ENCODE data around the gene FGFBP1.
"Not testable (repeated sequence)": the region's sequence is repeated elsewhere in the genome, so short reads cannot be mapped to it uniquely, and the experiment has no call there.

FGFBP1 gene

DNA sequence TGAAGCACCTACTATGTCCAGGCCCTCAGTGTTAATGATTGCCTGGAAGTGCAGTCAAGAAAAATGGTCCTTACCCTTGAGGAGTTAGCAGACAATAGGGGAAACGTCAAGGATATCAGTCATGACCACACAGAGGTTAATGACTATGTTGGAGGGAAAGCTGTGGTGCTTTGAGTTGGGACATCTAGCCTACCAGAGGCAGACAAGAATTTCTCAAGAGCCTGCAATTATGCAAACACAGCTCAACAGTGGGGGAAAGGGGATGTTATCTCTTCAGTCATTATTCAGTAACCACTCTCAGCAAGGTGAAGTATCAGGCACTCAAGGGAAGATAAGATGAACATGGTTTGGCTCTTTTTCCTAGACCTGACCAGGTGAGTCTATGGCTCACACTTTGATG, 7.0 kb upstream of the FGFBP1 start:
- no peak for DNase-seq (ENCODE audit: low read depth, low spot score)

DNA sequence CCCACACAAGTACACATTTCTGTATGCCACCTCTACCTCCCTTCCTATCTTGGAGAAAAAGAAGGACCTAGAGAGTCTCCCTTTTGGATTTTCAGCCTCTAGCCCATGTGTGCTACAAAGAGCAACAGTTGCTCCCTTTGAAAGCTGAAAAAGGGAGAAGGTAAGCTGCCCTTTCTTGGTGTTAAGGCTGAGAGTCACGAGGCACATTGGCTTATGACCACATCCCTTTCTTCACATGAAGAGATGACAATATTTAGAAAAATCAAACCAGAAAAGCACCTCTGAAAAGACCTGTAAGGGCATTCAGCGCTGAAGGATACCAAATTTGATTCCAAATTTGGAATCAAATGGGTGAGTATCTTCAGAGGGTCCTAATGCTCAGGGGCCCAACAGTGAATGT, 6.4 kb upstream of the FGFBP1 start:
- DNase-seq (ENCODE audit: low read depth, low spot score) = no peak

DNA sequence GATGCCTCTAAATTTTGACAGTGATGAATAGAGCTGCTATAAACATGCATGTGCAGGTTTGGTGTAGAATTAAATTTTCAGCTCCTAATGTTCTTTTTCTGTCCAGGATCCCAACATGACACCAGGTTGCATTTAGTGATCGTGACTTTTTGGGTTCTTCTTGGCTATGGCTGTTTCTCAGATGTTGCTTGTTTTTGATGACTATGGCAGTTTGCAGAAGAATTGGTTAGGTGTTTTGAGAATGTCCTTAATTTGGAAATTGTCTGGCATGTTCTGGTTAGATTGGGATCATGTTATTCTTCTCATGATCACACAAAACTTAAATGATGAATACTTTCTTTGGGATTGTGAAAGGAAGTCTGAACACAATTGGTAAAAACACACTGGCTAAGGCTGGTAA, 3.7 kb upstream of the FGFBP1 start:
- DNase-seq (ENCODE audit: low read depth, low spot score) = no peak

DNA sequence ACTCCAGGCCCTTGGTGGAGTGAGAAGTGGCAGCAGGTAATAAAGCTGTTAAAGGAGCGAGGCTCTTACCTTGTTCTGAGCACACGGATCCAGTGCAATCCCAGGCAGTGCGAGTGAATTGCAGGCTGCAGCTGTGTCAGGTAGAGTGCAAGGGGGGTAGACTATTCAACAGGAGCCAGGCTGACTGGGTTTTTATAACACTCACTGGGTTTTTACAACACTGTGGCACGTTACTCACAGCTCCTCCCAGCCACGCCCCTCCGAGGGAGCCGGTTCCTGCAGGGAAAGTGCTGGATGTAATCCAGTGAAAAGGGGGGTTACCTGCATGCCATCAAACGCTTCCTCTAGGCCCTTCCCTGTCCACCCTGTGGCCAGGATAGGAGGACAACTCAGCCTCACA, 358 bp downstream of the FGFBP1 start:
- DNase-seq (ENCODE audit: low read depth, low spot score) = no peak

DNA sequence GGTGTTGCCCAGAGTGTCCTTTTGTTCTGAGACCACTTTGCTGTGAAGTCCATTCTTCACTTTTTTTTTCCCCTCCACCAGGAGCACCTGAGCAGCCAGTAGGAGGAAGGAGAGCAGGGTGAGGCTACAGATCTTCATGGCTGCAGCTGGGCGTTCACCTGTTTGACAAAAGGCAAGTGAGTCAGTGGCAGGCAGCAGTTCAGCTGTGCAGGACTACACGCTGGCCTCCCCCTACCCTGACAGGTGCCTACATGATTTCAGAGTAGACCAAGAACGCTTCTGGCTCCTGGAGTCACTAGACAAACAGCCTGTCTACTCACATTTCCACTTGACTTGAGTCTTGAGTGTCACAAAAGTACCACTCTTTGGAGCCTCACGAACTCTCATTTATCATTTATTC, 2.0 kb downstream of the FGFBP1 start:
- DNase-seq (ENCODE audit: low read depth, low spot score) = no peak

DNA sequence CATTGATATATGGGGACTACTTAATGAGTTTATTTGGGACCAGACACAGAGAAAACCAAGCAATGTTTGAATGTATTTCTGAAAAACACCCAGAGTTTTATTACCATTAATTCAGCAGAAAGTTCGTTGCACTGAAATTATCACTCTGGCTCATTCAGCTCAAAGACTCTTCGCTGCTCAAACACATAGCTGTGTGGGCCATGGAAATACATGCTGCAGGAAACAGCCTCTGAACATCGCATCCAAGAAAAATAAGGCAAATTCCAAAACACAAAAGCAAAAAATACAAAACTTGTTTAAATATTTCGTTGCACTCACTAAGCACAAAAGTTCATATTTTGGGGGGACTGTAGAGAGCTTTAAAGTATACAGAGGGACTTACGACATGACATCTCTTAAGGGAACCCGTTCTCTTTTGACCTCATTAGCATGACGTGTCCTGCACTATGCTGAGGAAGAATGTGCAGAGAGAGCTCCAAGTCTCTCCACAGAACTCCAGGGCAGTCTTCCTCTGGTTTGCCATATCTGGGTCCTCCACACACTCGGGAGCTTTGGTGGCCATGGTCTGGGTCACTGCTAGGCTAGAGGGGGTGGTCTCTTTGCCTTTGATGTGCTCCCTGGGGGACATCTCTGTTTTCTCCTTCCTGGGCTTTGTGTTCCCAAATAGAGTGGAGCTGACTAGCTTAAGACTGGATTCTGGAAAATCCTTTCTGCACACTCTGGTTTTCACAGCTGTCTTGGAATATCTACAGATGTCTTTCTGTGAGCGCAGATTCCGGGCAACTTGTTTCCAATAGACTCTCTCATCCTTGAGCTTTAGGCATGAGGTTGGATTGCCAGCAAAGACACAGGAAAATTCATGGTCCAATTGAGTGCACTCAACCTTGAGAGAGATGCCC, 2.8 kb downstream of the FGFBP1 start:
- no peak for DNase-seq (ENCODE audit: low read depth, low spot score)

DNA sequence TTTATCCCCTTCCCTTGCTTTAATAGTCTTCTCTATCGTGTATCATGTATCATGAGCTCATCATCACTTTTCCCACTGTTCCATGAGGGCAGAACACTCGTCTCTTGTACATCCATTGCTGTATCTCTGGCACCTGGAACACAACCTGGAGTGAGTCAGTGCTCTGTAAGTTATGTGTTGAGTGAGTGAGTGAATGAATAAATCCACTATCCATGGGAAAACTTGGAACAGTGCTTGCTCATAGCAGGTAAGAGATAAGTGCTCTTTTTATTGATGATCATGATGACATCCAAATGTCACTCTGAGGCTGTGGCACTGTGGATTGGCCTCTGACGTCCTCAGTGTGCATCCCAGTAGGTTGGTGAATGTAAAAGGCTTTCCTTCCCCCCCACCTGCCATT, 4.3 kb downstream of the FGFBP1 start:
- DNase-seq (ENCODE audit: low read depth, low spot score) = no peak

DNA sequence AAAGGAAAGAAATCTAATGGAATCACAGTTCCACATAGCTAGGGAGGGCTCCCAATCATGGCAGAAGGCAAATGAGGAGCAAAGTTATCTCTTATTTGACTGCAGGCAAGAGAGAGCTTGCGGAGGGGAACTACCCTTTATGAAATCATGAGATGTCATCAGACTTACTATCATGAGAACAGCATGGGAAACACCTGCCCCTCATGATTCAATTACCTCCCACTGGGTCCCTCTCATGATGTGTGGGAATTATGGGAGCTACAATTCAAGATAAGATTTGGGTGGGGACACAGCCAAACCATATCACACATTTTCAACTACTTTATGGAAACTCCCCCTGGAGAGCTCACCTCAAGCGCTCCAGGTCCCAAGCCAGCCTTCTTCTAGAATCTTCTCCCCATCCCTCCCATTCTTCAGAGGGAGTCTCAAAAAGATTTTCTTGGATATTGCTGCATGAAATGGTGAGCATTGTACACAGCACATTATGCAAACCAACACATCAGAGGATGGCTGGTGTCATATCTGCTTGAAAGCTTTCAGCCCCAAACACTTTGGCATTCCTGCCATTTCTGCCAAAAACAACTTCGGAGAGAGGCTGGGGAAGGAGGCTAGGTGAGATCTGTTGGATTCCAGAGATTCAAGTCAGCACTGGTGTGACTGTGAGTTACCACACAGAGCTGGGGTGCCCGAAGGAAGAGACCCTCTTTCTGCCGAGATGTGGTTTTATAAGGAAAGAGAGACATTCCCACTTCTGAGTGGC, 6.9 kb downstream of the FGFBP1 start:
- DNase-seq (ENCODE audit: low read depth, low spot score) = no peak

DNA sequence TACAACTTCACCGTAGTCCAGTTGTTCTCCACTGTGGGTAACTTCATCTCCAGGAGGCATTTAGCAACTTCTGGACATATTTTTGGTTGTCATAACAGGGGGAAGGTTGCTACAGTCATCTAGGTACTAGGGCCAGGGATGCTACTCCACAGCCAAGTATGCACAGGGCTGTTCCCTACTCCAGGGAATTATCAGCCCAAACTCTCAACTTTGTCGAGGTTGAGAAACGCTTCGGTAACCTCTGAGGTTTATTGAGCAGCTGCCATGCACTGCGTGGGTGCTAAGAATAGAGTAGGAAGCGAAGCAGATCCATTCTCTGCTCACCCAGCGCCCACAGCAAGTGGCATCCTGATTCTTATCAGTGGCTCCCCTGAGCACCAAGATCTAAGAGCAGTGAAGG, 8.2 kb downstream of the FGFBP1 start:
- no peak for DNase-seq (ENCODE audit: low read depth, low spot score)

DNA sequence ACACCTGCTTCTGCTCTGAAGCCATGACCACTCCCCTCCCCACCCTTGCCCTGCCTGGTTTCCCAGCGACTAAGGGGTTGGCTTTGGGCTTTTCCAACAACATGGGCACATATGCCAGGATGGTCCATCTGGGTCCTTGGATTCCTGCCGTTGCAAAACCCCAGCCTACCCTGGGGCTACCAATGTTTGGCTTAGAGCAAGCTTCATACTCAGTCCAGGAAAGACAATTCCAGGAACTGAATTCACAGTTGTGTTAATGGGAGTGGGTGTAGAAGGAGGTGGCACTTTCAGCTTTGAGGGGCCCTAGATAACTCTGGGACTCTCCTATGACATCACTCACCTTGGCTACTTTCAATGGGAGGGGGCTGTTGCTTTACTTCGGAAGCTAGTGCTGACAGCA, 9.0 kb downstream of the FGFBP1 start:
- no peak for DNase-seq (ENCODE audit: low read depth, low spot score)

DNA sequence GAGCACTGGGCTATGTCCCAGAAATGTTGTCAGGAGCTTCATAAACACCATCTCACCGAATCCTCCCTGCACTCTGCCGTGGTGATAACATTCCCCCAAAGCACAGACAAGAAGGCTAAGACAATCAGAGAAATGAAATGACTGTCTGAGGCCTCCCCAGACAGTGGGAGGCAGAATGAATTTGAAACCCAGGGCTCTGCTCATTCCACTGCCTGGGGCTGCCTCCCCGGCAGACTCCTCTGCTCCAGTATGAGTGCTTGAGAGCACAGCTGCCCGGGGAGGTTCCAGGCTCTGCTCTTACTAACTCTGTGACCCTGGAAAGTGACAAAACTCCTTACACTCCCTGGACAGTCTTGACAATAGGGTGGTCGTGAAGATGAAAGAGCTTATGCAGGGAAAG, 9.7 kb downstream of the FGFBP1 start:
- no peak for DNase-seq (ENCODE audit: low read depth, low spot score)

DNA sequence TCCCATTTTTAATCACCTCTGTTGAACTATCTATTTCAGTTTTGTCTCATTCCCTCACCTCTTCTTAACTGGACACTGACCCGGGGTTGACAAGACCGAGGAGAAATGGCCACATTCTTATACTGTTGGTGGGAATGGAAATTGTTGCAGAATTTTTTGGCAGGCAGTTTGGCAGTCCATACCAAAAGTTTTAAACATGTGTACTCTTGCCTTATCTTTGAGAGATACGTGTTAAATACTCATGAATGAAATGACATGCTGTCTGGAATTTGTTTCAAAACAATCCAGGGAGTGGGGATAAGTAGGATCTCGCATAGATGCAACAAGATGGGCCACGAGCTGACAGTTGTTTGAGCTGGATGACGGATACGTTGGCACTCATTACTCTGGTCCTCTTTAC, 12.1 kb downstream of the FGFBP1 start:
- DNase-seq (ENCODE audit: low read depth, low spot score) = no peak

DNA sequence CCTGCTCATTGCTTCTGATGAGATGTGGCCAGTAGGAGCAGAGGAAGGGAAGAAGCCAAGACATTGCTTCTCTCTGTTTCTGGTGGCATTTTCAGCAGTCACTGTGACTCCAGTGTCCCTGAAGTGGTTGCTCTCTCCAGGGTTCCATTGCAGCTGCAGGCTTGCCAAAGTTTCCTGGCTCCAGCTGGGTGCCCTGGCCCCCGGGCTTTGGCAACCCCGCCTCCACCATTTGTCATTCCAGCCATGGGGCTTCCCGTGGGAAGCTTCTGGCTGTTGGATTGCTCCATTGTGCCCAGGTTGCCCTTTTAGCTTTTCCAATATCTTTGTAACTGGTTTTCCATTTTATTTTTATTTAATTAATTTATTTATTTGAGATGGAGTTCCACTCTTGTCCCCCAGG, 12.7 kb downstream of the FGFBP1 start:
- no peak for DNase-seq (ENCODE audit: low read depth, low spot score)

DNA sequence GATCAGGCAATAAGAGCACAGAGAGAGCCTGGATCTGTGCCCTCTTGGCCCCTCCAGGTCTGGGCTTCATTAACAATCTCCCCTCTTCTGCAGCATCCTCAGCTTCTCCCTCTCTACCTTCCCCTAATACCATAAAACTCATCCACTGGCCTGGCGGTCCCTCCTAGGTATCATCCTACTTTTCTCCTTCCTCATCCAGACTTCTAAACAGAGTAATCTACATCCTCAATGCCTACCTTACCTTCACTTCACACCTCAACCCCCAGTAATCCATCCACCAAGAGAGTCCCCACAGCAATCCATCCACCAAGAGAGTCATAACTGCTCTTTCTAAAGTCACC, 17.0 kb downstream of the FGFBP1 start:
- DNase-seq (ENCODE audit: low read depth, low spot score) = no peak

DNA sequence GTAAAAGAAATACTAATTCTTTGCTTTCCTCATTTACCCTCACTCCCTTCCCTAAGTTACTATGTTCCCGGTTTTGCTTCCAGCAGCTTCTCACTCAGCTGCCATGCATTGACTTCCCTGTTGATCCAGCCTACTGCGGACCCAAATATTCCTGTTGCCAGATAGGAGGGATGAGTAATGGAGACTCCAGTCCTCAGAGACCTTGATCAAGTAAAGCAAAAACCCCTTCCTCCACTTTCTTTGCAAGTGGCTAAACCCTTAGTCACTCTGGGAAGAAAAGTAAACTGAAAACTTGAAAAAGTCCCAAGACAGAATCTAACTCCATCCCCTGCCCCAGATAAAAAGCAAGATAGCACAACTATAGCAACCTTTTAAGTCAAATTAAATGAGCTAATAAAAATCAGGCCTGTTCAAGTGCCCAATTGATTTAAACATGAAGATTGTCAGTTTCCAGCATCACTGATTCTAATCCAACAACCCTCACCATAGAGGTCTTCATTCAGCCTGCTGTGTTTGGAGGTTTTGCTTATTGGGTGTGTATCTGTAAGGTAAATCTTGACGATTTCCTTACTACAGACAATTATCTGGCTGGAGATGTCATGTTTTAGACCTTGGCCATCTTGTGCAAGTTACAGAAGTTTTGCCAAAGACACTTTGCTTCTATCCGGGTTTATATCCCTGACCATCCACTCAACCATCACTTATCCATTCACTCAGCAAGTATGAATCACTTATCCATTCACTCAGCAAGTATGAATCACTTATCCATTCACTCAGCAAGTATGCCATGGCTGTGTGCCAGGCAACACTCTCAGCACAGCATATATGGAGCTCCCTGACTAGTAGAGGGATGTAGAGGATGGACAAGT, 17.6 kb downstream of the FGFBP1 start:
- DNase-seq (ENCODE audit: low read depth, low spot score) = peak; percentile 75

DNA sequence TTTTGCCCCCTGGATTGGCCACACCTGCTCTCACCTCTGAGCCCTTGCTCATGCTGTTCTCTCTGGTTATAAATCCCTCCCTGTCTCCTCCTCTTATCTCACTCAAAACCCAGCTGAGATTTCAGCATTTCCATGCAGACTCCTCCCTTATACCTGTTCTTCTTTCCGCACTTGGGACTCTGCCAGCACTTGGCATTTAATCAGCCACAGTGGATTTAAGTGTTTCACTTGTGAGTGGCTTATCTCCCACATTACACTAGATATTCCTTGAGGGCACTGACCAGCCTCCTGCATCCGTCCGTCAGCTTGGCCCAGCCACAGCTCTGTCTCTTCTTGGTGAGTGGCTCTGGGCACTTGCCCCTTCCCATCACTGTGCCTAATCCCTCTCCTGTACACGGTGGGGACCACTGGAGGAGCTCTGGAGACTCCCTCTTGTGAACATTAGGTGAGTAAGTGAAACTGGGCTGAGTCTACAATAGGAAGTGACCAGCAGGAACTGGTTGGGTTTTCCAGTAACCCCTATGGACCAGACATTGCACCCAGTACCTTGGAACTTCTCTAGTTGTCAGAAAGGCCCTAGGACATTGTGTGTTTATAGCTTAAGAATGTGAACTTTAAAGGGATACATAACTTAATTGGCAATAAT, 19.9 kb downstream of the FGFBP1 start:
- DNase-seq (ENCODE audit: low read depth, low spot score) = no peak

DNA sequence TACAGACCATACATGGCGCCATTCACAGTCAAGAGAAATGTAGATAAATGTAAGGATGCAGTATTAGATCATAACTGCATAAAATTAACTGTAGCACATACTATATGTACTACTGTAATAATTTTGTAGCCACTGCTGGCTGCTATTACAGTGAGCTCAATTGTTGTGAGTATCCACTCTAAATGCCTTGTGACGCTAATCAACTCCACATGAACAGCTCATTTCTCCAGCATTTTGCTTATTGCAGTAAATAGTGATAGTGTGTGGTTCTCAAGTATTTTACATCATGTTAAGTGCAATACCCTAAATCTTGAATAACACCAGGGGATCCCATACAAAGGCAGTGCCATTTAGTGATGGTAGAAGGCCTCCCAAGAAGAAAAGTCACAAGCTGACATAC, 21.2 kb downstream of the FGFBP1 start:
- no peak for DNase-seq (ENCODE audit: low read depth, low spot score)

DNA sequence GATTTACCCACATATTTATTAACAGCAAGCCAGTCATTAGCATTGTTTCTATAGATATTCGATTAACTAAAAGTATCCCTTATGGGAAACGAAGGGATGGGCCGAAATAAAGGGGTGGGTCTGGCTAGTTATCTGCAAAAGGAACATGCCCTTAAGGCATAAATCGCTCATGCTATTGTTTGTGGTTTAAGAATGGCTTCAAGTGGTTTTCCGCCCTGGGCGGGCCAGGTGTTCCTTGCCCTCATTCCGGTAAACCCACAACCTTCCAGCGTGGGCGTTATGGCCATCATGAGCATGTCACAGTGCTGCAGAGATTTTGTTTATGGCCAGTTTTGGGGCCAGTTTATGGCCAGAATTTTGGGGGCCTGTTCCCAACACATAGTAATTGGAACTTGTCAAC, 22.2 kb downstream of the FGFBP1 start:
- DNase-seq (ENCODE audit: low read depth, low spot score) = not testable (repeated sequence)

DNA sequence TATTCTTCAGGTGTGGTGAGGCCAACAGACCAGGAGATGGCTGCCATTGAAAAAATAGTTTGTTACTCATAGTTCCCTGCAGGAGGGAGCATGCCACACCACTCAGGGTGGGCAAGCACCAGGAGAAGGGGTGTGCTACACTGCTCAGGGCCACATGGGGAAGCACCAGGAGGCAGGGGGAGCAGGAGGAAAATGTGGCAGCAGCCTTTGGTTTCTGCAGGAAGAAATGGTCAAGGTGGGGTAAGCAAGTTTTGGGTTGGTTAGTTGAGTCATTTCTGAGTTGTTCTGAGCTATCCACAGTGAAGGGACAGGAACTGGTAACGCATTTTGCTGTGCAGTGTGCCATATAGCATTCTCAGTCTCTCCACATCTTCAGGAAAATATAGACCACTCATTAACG, 23.8 kb downstream of the FGFBP1 start:
- no peak for DNase-seq (ENCODE audit: low read depth, low spot score)

DNA sequence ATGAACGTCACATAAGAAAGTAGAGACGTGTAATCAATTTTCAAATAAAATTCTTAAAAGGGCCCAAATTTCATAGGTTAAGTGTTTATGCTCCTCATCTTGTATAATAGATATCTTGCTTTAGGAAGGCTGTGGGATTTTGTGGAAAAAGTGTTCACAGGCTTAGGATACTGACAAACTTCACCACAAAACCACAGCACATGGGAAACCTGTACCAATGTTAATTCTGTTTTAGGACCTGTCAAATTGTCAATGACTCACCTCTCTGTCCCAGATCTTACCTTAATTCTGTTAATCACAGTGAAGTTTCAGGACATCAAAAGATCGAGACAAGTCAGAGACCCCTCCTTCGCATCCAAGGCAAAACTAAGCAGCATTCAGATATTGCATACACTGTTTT, 24.2 kb downstream of the FGFBP1 start:
- no peak for DNase-seq (ENCODE audit: low read depth, low spot score)

DNA sequence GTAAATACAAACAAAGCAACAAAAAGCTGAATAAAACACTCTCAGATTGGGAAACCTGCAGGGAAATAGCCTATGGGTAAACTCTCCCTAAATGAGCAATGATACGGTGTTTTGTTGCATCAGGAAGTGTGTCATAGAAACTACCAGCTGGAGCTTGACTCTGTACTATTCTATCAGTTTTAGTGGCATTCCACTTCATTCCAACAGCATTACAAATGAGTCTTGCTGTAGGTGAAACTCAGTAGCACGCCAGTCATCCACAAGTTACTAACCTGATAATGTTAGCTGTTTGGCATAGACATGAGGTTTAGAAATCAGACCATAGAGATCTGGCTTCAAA, 24.9 kb downstream of the FGFBP1 start:
- DNase-seq (ENCODE audit: low read depth, low spot score) = no peak

All from brain pericyte (primary cell).